GM06990 (cell line): Measurements from ENCODE around the gene GSE1.

Source experiments
- DNase-seq: peaks from one replicate; pipeline ENCODE4 v3.0.0-alpha.2; 2011; ENCODE audit not compliant: insufficient read length; ENCODE audit errors: extremely low read depth
- H3K27me3 ChIP-seq: replicated peaks from 2 replicates; pipeline ENCODE4 v1.6.0; 2011; ENCODE audit warnings: low read length; ENCODE audit not compliant: control insufficient read depth, insufficient read depth
- H3K36me3 ChIP-seq: 2 replicates; pipeline ENCODE4 v1.5.1; 2011; ENCODE audit warnings: low read length; ENCODE audit not compliant: control insufficient read depth, insufficient read depth
- H3K4me3 ChIP-seq: replicated peaks from 2 replicates; pipeline ENCODE4 v1.5.1; 2011; ENCODE audit warnings: low read depth, mild to moderate bottlenecking, control low read depth, low read length
- TF ChIP-seq, protein P1 (sequence below): IDR thresholded peaks from 2 replicates; pipeline ENCODE4 v1.5.1; 2011; ENCODE audit warnings: low read length, control low read depth, mild to moderate bottlenecking, inconsistent platforms; ENCODE audit not compliant: insufficient read depth, poor library complexity, severe bottlenecking

The GSE1 gene

DNA sequence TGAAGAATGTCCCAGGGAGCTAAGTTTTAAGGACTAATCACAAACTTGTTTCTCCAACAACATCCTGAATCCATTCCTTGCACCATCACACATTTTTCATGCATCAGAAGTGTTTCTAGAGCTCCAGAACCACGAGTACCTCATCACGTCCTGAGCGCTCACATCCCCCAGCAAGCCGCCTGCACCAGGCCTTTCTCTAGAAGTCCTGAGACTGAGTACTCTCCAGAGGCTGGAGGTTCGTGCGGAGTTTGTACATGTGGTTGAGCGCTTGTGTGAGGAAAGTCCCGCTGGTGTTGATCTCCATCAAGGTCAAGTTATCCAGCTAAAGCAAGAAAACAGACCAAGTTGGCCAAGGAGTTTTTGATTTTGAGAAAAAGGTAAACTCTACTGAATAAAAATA lies 64.9 kb downstream of the GSE1 start:
- Histone ChIP-seq H3K27me3 (no peaks in the 10 kb centered on the region), H3K4me3 (no peak overlapping the region), H3K36me3 (peaks cover 22% of the 10 kb centered on the region)
- DNase-seq: no peak
- TF ChIP-seq, protein P1, sequence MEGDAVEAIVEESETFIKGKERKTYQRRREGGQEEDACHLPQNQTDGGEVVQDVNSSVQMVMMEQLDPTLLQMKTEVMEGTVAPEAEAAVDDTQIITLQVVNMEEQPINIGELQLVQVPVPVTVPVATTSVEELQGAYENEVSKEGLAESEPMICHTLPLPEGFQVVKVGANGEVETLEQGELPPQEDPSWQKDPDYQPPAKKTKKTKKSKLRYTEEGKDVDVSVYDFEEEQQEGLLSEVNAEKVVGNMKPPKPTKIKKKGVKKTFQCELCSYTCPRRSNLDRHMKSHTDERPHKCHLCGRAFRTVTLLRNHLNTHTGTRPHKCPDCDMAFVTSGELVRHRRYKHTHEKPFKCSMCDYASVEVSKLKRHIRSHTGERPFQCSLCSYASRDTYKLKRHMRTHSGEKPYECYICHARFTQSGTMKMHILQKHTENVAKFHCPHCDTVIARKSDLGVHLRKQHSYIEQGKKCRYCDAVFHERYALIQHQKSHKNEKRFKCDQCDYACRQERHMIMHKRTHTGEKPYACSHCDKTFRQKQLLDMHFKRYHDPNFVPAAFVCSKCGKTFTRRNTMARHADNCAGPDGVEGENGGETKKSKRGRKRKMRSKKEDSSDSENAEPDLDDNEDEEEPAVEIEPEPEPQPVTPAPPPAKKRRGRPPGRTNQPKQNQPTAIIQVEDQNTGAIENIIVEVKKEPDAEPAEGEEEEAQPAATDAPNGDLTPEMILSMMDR: no peak

DNA sequence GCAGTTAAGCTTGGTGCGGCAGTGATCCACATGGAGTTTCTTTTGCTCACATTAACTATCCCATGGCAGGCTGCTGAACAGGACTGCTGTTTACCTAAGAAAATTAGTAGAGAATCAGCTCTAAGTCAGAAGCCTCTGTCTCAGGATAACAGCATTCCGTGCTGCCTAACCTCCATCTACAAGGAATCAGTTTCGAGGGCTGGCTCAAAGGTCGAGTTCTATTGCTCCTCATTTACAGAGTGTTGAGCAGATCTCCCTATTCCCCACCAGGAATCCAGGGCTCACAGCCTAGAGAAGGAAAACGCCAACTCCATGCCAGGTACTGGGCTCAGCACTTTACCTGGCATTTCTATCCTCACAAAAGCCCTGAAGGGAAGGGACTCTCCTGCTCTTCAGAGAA lies 65.7 kb downstream of the GSE1 start:
- Histone ChIP-seq H3K27me3 (no peaks in the 10 kb centered on the region), H3K4me3 (no peak overlapping the region), H3K36me3 (peaks cover 23% of the 10 kb centered on the region)
- TF ChIP-seq, protein P1: no peak
- DNase-seq: no peak

DNA sequence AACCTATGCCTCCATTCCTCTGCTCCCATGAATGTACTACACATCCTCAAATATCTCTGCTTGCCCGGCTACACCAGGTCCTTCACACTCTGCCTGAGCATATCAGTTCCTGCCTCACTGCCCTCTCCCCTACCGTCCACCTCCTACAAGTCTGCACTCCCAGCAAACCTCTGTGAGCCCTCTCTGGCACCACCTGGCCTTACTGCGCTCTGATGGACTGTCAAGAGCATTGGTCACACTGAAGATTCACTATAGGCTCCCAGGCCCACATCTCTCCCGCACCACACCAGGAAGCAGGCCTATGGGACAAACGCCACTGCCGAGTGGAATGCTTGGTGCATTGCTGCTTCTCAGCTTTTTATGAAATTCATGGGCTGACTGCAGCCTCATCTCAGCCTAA lies 66.7 kb downstream of the GSE1 start:
- Histone ChIP-seq H3K36me3 (peaks cover 16% of the 10 kb centered on the region), H3K27me3 (no peaks in the 10 kb centered on the region), H3K4me3 (no peak overlapping the region)
- TF ChIP-seq, protein P1: no peak
- DNase-seq: no peak

DNA sequence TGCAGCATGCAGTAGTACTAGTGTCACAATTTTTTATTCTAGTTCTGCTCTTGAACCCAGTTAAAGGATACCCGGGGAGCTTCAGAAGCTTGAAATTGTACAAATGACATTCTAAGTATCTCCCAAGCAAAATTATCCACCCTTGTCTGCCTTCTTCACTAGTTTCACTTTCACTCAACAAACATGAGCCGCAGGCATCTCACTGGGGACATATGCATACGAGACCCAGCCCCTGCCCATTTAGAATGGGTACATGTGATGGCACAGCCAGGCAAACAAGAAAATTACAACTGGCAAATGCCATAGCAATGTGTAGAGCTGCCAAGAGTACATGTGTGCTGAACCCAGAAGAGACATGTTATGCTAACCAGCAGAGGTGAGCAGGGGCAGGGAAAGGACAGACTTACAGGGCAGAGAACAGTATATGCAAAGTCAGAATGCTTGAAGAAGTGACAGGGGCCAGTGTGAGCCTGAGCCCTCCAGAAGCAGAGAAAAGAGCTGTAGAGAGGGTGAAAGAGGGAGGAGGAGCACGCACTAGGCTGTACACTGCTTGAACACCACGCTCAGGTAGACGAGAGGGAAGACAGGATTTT lies 67.3 kb downstream of the GSE1 start:
- Histone ChIP-seq H3K36me3 (peaks cover 16% of the 10 kb centered on the region), H3K4me3 (no peak overlapping the region), H3K27me3 (no peaks in the 10 kb centered on the region)
- TF ChIP-seq, protein P1: no peak
- no peak for DNase-seq

DNA sequence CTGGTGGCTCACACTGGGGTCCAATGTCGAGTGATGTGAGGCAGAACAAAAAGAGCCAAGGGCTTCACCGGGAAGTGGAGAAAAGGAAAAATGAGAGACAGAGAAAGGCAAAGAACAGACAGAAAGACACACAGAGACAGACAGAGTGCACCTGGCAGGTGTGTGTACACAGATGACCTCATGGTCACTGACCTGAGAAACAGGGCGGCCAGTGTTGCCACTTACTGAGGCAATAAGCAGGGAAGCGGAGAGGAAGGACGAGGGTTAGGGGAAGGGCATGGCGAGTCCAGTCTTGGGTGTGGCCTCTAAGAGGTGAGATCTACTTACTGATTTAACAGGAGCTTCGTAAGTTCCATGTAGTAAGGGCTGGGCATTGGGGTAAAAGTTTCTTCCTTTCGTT lies 68.1 kb downstream of the GSE1 start:
- DNase-seq: no peak
- Histone ChIP-seq H3K4me3 (no peak overlapping the region), H3K27me3 (no peaks in the 10 kb centered on the region), H3K36me3 (peaks cover 16% of the 10 kb centered on the region)
- TF ChIP-seq, protein P1: no peak

DNA sequence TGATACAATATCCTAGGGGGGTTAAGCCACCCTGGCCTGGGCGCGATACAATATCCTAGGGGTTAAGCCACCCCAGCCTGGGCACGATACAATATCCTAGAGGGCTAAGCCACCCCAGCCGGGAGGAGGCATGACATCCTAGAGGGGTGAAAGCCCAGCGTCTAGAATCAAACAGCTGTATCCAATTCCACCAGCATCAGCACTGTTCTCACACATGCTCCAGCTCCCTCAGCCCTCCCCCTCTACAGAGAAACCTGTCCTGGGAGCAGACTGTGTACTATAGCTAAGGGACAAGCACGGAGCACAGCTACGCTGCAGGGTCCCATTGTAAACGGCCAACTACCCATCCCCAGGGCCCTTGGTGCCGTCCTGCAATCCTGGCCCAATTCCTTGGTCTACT lies 69.4 kb downstream of the GSE1 start:
- Histone ChIP-seq H3K4me3 (no peak overlapping the region), H3K27me3 (no peaks in the 10 kb centered on the region), H3K36me3 (peaks cover 13% of the 10 kb centered on the region)
- DNase-seq: no peak
- TF ChIP-seq, protein P1: no peak
